Activated B cell treated with CpG ODN at 0.5 μM for 24 hours (primary cell): Measurements from ENCODE around the gene CYP2C9. TPM values are rescaled to one million over a fixed set of nuclear protein-coding genes. Genes with fewer than 3 reads are reported as not detected.

ENCODE experiments used
- ATAC-seq: fragments of 200-7000 bp; cut with Tn5 transposase; one replicate; pipeline ENCODE4 v1.10.0; 2021; ENCODE audit warnings: low read depth, mild to moderate bottlenecking, moderate library complexity
- CTCF ChIA-PET: fragments of 350-600 bp; sonication (Branson Sonifier 250); formaldehyde crosslinking; loops from one replicate; lab custom pipeline; 2021; ENCODE audit warnings: antibody characterized with exemption; lab: Charles Lee
- POLR2A ChIA-PET: fragments of 350-600 bp; sonication (Branson Sonifier 250); formaldehyde crosslinking; loops from one replicate; lab custom pipeline; 2021; ENCODE audit warnings: antibody characterized with exemption; lab: Charles Lee
- DNase-seq: peaks from one replicate; pipeline ENCODE4 v3.0.0; 2022
- H3K27ac Mint-ChIP-seq: one replicate; pipeline ENCODE4 v1.8.0; 2020; ENCODE audit warnings: mixed read lengths
- H3K27me3 Mint-ChIP-seq: one replicate; pipeline ENCODE4 v1.8.0; 2021; ENCODE audit warnings: mixed read lengths
- H3K36me3 Mint-ChIP-seq: one replicate; pipeline ENCODE4 v1.8.0; 2021; ENCODE audit warnings: low read depth, mixed read lengths
- H3K4me1 Mint-ChIP-seq: one replicate; pipeline ENCODE4 v1.8.0; 2021; ENCODE audit warnings: mixed read lengths
- H3K4me3 Mint-ChIP-seq: one replicate; pipeline ENCODE4 v1.8.0; 2020; ENCODE audit warnings: mild to moderate bottlenecking, mixed read lengths
- H3K9me3 Mint-ChIP-seq: one replicate; pipeline ENCODE4 v1.8.0; 2020; ENCODE audit warnings: mixed read lengths
- intact Hi-C: fragments of 100-400 bp; cut with micrococcal nuclease; formaldehyde crosslinking; loops from one replicate; pipeline ENCODE4 v1.15.1; 2024
- total RNA-seq: library from RNA; stranded (reverse); gene quantifications from 2 replicates; pipeline ENCODE4 v1.2.3, GENCODE V29; 2022
- TF ChIP-seq, protein P1 (sequence below): fragments of 200-600 bp; IDR thresholded peaks from one replicate; pipeline ENCODE4 v1.8.0; 2022; ENCODE audit warnings: antibody characterized with exemption, mild to moderate bottlenecking

Gene CYP2C9
- total RNA-seq, 1 donor from 2014 or later: not detected

DNA sequence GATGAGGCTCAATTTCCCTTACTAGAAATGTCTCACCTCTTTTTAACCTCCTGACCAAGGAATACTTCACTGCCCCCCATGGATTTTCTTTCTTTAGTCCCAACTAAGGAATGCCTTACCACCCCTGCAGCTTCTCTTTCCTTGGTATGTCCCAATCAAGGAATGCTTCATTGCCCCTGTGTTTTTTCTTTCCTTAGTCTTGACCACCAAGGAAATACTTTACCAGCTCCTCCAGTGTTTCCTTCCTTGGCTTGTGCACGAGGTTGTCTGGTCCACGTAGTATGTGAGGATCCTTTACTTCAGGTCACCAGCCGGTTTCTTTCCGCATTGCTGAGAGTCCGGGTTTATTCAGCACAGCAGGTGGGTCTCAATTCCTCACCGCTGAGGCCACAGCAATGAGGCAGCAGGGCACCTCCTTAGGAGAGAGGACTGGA, 59.3 kb downstream of the CYP2C9 start:
- TF ChIP-seq, protein P1, sequence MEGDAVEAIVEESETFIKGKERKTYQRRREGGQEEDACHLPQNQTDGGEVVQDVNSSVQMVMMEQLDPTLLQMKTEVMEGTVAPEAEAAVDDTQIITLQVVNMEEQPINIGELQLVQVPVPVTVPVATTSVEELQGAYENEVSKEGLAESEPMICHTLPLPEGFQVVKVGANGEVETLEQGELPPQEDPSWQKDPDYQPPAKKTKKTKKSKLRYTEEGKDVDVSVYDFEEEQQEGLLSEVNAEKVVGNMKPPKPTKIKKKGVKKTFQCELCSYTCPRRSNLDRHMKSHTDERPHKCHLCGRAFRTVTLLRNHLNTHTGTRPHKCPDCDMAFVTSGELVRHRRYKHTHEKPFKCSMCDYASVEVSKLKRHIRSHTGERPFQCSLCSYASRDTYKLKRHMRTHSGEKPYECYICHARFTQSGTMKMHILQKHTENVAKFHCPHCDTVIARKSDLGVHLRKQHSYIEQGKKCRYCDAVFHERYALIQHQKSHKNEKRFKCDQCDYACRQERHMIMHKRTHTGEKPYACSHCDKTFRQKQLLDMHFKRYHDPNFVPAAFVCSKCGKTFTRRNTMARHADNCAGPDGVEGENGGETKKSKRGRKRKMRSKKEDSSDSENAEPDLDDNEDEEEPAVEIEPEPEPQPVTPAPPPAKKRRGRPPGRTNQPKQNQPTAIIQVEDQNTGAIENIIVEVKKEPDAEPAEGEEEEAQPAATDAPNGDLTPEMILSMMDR: no peak
- H3K27ac Mint-ChIP-seq: no peak overlapping the region
- peaks cover 6% of the 10 kb centered on the region for H3K4me1 Mint-ChIP-seq
- ChIA-PET POLR2A (no interaction called here), CTCF (no interaction called here)
- no peak overlapping the region for H3K4me3 Mint-ChIP-seq
- no peak for ATAC-seq
- H3K9me3 Mint-ChIP-seq: no peaks in the 10 kb centered on the region
- intact Hi-C loops: no loop called here
- H3K27me3 Mint-ChIP-seq: peaks cover 13% of the 10 kb centered on the region
- H3K36me3 Mint-ChIP-seq: no peaks in the 10 kb centered on the region
- DNase-seq: no peak

DNA sequence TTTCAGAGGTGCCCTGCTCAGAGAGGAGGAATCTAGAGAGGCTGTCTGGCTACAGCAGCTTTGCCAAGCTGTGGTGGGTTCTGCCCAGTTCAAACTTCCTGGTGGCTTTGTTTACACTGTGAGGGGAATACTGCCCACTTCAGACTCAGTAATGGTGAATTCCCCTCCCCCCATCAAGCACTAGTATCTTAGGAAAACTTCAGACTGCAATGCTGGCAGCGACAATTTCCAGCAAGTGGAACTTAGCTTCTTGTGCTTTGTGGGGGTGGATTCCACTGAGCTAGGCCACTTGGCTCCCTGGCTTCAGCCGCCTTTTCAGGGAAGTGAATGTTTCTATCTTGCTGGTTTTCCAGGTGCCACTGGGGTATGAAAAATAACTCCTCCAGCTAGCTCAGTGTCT, 88.0 kb downstream of the CYP2C9 start:
- H3K9me3 Mint-ChIP-seq: no peaks in the 10 kb centered on the region
- H3K27ac Mint-ChIP-seq: no peak overlapping the region
- H3K4me3 Mint-ChIP-seq: no peak overlapping the region
- peaks cover 5% of the 10 kb centered on the region for H3K27me3 Mint-ChIP-seq
- ATAC-seq: no peak
- ChIA-PET POLR2A (no interaction called here), CTCF (no interaction called here)
- DNase-seq: no peak
- intact Hi-C loops: no loop called here
- TF ChIP-seq, protein P1: no peak
- H3K4me1 Mint-ChIP-seq: no peaks in the 10 kb centered on the region
- no peaks in the 10 kb centered on the region for H3K36me3 Mint-ChIP-seq

DNA sequence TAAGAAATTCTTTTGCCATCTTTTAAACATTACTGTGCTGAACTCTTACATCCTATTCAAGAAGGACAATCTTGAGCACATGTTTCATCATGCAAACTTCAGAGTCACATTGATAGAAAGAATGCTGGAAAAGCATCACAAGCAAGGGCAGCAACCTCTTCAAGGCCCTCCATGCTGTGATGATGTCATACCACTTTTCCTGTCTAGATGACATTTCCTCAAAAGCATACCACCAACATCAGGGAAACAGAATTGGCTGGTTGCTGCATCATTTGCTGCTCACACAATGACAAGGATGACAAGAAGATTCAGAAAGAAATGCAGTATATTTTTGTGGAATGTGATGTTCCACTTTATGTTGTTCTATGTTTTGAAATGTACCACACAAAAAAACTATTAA, 93.2 kb downstream of the CYP2C9 start:
- no peak for ATAC-seq
- DNase-seq: no peak
- Mint-ChIP-seq H3K27me3 (peaks cover 8% of the 10 kb centered on the region), H3K9me3 (no peaks in the 10 kb centered on the region), H3K4me3 (no peak overlapping the region), H3K4me1 (no peaks in the 10 kb centered on the region), H3K36me3 (no peaks in the 10 kb centered on the region), H3K27ac (no peak overlapping the region)
- ChIA-PET POLR2A (no interaction called here), CTCF (no interaction called here)
- TF ChIP-seq, protein P1: no peak
- intact Hi-C loops: no loop called here

DNA sequence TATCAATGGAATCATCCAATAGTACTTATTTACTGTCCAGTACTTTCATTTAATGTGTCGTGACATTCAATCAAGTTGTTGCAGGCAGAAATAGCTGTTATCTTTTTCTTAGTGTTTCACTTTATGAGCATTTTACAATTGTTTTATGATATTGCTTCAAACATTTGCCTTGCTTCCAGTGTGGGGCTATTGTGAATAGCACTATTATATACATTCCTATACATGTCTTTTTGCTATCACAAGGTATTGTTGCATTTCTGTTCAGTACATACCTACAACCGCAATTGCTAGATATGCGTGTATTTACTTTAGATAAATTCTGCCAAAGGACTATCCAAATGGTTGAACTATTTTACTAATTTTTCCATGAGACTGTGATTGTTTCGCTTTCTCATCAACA, 95.9 kb downstream of the CYP2C9 start:
- ATAC-seq (no peak), DNase-seq (no peak)
- intact Hi-C loops: no loop called here
- Mint-ChIP-seq H3K36me3 (no peaks in the 10 kb centered on the region), H3K4me1 (no peaks in the 10 kb centered on the region), H3K27me3 (peaks cover 5% of the 10 kb centered on the region), H3K27ac (no peak overlapping the region), H3K4me3 (no peak overlapping the region), H3K9me3 (no peaks in the 10 kb centered on the region)
- TF ChIP-seq, protein P1: no peak
- ChIA-PET CTCF (no interaction called here), POLR2A (no interaction called here)

DNA sequence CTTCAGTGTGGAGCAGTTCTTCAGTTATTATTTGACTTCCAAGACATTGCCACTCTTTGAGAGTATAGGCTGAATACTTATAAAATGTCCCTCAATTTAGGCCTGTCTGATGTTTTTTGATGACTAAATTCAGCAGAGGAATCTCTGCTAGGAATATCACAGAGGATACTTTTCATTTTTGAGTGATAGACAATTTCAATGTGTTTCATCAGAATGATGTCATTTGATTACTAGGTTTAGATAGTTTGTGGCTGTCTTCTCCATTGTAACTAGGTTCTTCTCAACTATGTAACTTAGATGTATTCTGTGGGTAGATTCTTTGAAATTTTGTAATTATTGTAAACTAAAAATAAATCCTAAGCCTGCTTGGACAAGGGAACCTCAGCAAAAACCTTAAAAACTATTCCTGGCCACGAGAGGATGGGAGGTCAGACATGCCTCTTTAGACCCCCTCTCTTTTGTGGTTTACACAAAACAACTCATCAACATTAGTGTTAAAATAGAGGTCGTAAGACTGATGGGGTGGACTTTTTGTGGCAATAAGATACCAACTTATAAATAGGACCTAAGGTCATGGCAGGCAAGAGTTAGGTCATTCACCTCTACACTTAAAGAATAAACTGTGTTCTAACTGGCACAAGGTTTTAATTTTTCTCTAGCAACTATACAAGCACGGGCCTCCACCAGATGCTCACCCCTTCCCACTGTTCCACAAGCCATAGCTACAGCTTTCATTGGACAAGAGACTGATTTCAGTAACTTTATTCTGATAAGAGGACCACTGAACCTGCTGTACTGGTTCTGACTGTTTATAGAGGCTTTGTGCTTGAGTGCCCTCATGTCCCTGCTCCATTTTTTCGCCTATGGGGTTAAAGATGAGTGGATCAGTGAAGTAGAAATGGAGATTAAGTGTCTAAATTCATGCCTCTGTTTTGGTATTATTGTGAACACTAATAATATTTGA, 97.2 kb downstream of the CYP2C9 start:
- Mint-ChIP-seq H3K4me3 (no peak overlapping the region), H3K4me1 (no peaks in the 10 kb centered on the region), H3K27me3 (peaks cover 5% of the 10 kb centered on the region), H3K36me3 (no peaks in the 10 kb centered on the region), H3K9me3 (no peaks in the 10 kb centered on the region), H3K27ac (no peak overlapping the region)
- no peak for DNase-seq
- ATAC-seq: no peak
- TF ChIP-seq, protein P1: no peak
- ChIA-PET CTCF (no interaction called here), POLR2A (no interaction called here)
- intact Hi-C loops: no loop called here
